Measurements from ENCODE around the gene EIF5AL1. TPM values are rescaled to one million over a fixed set of nuclear protein-coding genes. Genes with fewer than 3 reads are reported as not detected.
"Not testable (repeated sequence)": the region's sequence is repeated elsewhere in the genome, so short reads cannot be mapped to it uniquely, and the experiment has no call there.

The EIF5AL1 gene
- total RNA-seq, 2 donors from 2014 or later: 0.19 to 1.6 TPM

DNA sequence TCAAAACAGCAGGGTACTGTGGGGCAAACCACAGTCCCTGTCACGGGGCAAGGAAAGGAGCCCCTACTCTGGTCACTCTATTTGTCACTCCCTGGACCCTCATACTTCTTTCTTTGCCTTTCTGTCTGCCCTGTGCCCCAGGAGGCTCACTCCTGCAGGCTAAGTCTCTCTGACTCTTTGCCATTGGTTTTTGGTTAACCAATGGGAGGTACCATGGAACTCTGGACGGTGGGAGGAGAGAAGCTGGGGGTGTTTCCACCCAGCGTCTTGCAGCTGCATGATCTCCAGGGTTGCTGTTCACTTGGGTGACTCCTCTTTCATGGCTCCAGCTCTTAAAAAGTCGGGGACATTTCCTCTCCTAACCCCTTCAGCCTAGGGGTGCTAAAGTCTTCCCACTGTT is 15.4 kb upstream of the EIF5AL1 start:
- no peak overlapping the region for H3K4me3 ChIP-seq
- H3K4me1 ChIP-seq: no peaks in the 10 kb centered on the region
- H3K9ac ChIP-seq (ENCODE audit: low read depth in 2 of 2, low read length in 2 of 2): no peak overlapping the region
- DNase-seq: no peak
- TF ChIP-seq, protein P1, sequence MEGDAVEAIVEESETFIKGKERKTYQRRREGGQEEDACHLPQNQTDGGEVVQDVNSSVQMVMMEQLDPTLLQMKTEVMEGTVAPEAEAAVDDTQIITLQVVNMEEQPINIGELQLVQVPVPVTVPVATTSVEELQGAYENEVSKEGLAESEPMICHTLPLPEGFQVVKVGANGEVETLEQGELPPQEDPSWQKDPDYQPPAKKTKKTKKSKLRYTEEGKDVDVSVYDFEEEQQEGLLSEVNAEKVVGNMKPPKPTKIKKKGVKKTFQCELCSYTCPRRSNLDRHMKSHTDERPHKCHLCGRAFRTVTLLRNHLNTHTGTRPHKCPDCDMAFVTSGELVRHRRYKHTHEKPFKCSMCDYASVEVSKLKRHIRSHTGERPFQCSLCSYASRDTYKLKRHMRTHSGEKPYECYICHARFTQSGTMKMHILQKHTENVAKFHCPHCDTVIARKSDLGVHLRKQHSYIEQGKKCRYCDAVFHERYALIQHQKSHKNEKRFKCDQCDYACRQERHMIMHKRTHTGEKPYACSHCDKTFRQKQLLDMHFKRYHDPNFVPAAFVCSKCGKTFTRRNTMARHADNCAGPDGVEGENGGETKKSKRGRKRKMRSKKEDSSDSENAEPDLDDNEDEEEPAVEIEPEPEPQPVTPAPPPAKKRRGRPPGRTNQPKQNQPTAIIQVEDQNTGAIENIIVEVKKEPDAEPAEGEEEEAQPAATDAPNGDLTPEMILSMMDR (IDR thresholded peaks at IDR 0.05): no peak
- no peak overlapping the region for H3K27ac ChIP-seq
- intact Hi-C loops (cut with DNase I): no loop called here
- no peaks in the 10 kb centered on the region for H3K36me3 ChIP-seq
- no peaks in the 10 kb centered on the region for H3K27me3 ChIP-seq
- H3K9me3 ChIP-seq: no peaks in the 10 kb centered on the region

DNA sequence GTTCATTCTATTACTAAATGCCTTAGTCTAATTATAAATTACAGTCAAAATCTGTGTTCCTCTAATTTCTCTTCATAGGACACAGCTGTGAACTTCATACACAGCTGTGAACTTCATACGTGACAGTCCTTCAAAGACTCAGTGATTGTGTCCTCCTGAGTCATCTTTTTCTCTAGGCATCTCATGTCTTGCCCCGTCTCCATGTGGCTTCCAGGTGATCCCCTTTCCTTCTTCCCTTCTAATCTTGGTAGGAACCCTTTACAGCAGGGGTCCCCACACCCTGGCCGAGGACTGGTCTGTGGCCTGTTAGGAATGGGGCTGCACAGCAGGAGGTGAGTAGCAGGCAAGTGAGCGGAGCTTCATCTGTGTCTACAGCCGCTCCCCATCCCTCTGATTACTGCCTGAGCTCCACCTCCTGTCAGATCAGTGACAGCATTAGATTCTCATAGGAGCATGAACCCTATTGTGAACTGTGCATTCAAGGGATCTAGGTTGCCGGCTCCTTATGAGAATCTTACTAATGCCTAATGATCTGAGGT is 14.0 kb upstream of the EIF5AL1 start:
- intact Hi-C loops (cut with DNase I): no loop called here
- no peak overlapping the region for H3K9ac ChIP-seq (ENCODE audit: low read depth in 2 of 2, low read length in 2 of 2)

DNA sequence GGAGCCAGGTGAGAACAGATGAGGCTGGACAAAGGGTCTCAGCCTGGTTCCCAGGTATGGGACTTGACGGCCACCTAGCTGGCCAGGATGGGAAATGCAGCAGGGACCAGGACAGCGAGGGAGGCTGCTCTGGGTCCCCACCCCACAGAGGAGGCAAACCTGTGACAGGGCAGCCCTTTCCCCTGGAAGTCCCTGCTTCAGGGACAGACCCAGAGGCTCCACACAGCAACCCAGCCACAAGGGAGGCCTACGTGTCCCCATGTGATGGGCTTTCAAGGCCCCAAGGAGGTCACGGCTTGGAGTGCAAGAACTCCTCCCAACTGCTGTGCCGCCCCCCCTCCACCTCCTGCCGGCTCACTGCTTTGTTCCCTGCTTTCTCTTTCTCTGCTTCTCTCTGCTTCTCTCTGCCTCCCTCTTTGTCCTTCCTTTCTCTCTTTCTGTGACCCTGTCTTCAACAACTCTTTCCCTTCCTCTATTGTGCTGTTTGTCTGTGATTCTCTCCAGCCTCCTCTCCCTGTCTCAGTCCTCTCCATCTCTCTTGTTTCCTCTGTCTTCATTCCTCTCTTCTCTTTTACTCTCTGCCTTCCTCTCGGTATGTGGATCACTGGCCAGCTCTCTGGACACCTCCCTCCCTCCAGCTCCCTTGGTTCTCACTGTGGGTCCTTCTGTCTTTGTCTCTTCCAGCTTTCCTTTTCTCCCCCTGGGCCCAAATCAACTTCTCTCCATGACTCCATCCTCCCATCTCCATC is 9.6 kb upstream of the EIF5AL1 start:
- Histone ChIP-seq H3K36me3 (no peaks in the 10 kb centered on the region), H3K4me1 (no peaks in the 10 kb centered on the region), H3K4me3 (no peak overlapping the region), H3K27me3 (no peaks in the 10 kb centered on the region), H3K9me3 (no peaks in the 10 kb centered on the region), H3K9ac (ENCODE audit: low read depth in 2 of 2, low read length in 2 of 2) (no peak overlapping the region), H3K27ac (no peak overlapping the region)
- DNase-seq: no peak
- TF ChIP-seq, protein P1 (IDR thresholded peaks at IDR 0.05): peak; percentile 30
- intact Hi-C loops (cut with DNase I): no loop called here

More for the DNA sequence above, 14.0 kb upstream of the EIF5AL1 start:
- Histone ChIP-seq H3K36me3 (no peaks in the 10 kb centered on the region), H3K4me3 (no peak overlapping the region), H3K27me3 (no peaks in the 10 kb centered on the region), H3K4me1 (no peaks in the 10 kb centered on the region), H3K9me3 (no peaks in the 10 kb centered on the region), H3K27ac (no peak overlapping the region)
- no peak for DNase-seq
- TF ChIP-seq, protein P1 (IDR thresholded peaks at IDR 0.05): no peak

DNA sequence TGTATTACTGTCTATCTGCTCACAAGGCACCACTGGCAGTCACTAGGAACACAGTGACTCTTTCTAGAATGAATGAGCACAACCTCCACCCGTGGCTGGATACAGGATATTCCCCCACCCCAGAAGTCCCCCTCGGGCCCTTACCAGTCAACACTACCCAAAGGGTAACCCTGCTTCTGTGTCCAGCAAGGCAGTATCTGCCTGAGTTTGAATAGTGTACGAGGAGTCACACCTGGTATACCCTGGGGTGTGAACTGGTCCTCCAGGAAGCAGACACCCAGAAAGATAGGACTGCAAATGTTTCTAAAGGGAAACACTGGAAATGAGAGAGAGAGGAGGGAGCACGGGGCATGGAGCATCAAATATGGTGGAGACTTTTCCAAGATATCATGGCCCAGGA is 8.5 kb upstream of the EIF5AL1 start:
- DNase-seq; H3K36me3 ChIP-seq; H3K27ac ChIP-seq; H3K9ac ChIP-seq (ENCODE audit: low read depth in 2 of 2, low read length in 2 of 2); H3K27me3 ChIP-seq; H3K4me1 ChIP-seq; intact Hi-C loops (cut with DNase I); H3K4me3 ChIP-seq; H3K9me3 ChIP-seq: not testable (repeated sequence)

DNA sequence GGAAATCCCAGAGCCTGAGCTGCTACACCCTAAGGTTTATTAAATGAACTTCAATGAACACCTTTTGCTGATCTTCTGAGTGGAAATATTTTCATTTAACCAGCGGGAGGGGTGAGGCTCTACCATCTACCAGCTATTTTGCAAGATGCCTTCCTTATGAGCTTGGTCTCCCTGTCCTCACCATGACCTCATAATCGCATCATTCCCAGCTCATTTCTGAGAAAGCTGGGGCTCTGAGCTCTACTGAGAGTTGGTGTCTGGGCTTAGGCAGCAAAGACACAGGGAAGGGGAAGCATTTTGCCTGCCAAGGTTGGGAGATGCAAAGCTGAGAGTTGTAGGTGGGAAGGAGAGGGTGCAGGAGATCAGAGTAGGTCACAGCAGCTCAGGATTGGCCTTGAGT is 7.8 kb upstream of the EIF5AL1 start:
- DNase-seq; H3K27me3 ChIP-seq; H3K9me3 ChIP-seq; H3K4me3 ChIP-seq; H3K36me3 ChIP-seq; H3K27ac ChIP-seq; H3K4me1 ChIP-seq; intact Hi-C loops (cut with DNase I); H3K9ac ChIP-seq (ENCODE audit: low read depth in 2 of 2, low read length in 2 of 2): not testable (repeated sequence)

DNA sequence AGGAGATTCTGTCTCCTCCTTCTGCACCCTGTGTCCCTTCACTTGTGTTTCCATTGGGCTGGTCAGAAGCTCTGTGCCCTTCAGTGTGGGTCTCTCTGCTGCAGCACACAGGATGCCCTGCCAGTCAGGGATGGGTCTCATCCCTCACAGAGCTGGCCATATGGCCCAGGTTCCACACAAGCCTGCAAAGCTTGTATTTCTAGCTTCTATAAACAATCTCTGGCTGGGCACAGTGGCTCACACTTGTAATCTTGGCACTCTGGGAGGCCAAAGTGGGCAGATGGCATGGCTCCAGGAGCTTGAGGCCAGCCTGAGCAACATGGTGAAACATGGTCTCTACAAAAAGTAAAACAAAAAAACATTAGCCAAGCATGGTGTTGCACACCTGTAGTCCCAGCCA is 7.0 kb upstream of the EIF5AL1 start:
- H3K27me3 ChIP-seq; H3K27ac ChIP-seq; H3K9ac ChIP-seq (ENCODE audit: low read depth in 2 of 2, low read length in 2 of 2); DNase-seq; intact Hi-C loops (cut with DNase I); H3K4me3 ChIP-seq; H3K4me1 ChIP-seq; H3K36me3 ChIP-seq; H3K9me3 ChIP-seq: not testable (repeated sequence)

DNA sequence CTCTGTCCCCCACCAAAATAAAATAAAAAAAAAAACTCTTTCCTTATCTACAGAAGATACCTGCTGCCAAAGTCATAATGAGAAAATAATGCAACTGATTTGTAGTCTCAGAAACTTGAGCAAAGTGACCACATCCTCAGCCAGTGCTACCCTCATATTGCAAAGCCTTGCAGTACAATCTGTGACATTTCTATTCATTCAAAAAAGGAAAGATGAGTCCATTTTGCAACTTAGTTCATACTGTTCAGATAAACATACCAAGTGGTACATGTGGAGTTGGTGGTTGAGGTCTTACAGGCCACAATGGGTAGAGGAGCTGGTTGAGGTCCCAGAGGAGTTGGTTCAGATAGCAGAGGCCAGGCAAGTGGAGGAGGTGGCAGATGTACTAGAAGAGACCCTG is 6.5 kb upstream of the EIF5AL1 start:
- Histone ChIP-seq H3K27me3 (no peaks in the 10 kb centered on the region), H3K4me1 (no peaks in the 10 kb centered on the region), H3K4me3 (no peak overlapping the region), H3K9ac (ENCODE audit: low read depth in 2 of 2, low read length in 2 of 2) (no peak overlapping the region), H3K27ac (no peak overlapping the region), H3K9me3 (no peaks in the 10 kb centered on the region), H3K36me3 (no peaks in the 10 kb centered on the region)
- intact Hi-C loops (cut with DNase I): no loop called here
- no peak for DNase-seq
- TF ChIP-seq, protein P1 (IDR thresholded peaks at IDR 0.05): no peak
